HepG2 (cell line): ENCODE data around the gene MTFR1L. TPM values are rescaled to one million over a fixed set of nuclear protein-coding genes. Genes with fewer than 3 reads are reported as not detected.

Experiments
- ATAC-seq: fragments of 200-7000 bp; cut with Tn5 transposase; 3 replicates; pipeline ENCODE4 v1.9.1; 2020; ENCODE audit warnings: mild to moderate bottlenecking, moderate library complexity
- BruUV-seq: library from RNA; stranded (reverse); fragments of 400-500 nt; replicated peaks from 2 replicates; lab custom pipeline; 2021; lab: Mats Ljungman, UMichigan
- CTCF ChIA-PET: fragments of 300-600 bp; formaldehyde crosslinking; extraction: SDS; loops from one replicate; lab custom pipeline; 2021; ENCODE audit warnings: low total read pairs, inconsistent platforms, low intra/inter-chr PET ratio; lab: Yijun Ruan, JAX
- POLR2A ChIA-PET: fragments of 350-600 bp; sonication (Branson Sonifier 250); formaldehyde crosslinking; loops from one replicate; lab custom pipeline; 2020; ENCODE audit warnings: antibody characterized with exemption, inconsistent platforms; lab: Yijun Ruan, JAX
- DNase-seq: peaks from one replicate; pipeline ENCODE4 v3.0.0-alpha.2; 2015; ENCODE audit warnings: low spot score
- FAIRE-seq: peaks from 3 replicates; lab custom pipeline; 2011; peaks lifted over from hg19 to GRCh38; lab: Jason Lieb, UNC
- H2AFZ ChIP-seq: one replicate; pipeline ENCODE4 v1.6.1; 2011; ENCODE audit warnings: low read length, inconsistent platforms
- H3K27ac ChIP-seq: fragments of 300-600 bp; 3 replicates; pipeline ENCODE4 v1.8.0; 2011; ENCODE audit warnings: mixed run types, mild to moderate bottlenecking, mixed read lengths, low read length, inconsistent platforms; ENCODE audit not compliant: insufficient read depth; ENCODE audit errors: extremely low read length
- H3K27me3 ChIP-seq, 2 experiments: fragments of 200-600 bp in 1 of 2; 2 replicates in 1 of 2; 3 replicates in 1 of 2; pipeline versions ENCODE4 v1.6.0 to v1.8.0; 2011; ENCODE audit warnings: low read length in 2 of 2, mild to moderate bottlenecking in 2 of 2, moderate library complexity in 2 of 2, inconsistent platforms in 1 of 2; ENCODE audit not compliant: insufficient read depth in 2 of 2, control insufficient read depth in 1 of 2
- H3K36me3 ChIP-seq, 2 experiments: fragments of 200-600 bp in 1 of 2; replicated peaks in 1 of 2; 2 replicates in 1 of 2; 3 replicates in 1 of 2; pipeline versions ENCODE4 v1.5.1 to v1.8.0; 2011; ENCODE audit warnings: low read length in 2 of 2, inconsistent platforms in 1 of 2; ENCODE audit not compliant: insufficient read depth in 2 of 2, control insufficient read depth in 1 of 2
- H3K4me1 ChIP-seq: 2 replicates; pipeline ENCODE4 v1.5.1; 2012; ENCODE audit warnings: low read length, inconsistent platforms; ENCODE audit not compliant: insufficient read depth
- H3K4me2 ChIP-seq: 2 replicates; pipeline ENCODE4 v1.6.0; 2011; ENCODE audit warnings: low read depth, low read length, inconsistent platforms
- H3K4me3 ChIP-seq, 3 experiments: fragments of 200-600 bp in 1 of 3; sonication (generic), shearing (Covaris generic) in 1 of 3; replicated peaks in 1 of 3; 2 replicates each; pipeline ENCODE4 v1.5.1; 2011 to 2016; ENCODE audit warnings: low read length in 3 of 3, inconsistent platforms in 2 of 3, low read depth in 2 of 3, mild to moderate bottlenecking in 2 of 3, control low read depth in 1 of 3, mixed read lengths in 1 of 3; ENCODE audit not compliant: insufficient read depth in 1 of 3
- H3K79me2 ChIP-seq: one replicate; pipeline ENCODE4 v1.6.1; 2011; ENCODE audit warnings: low read length, inconsistent platforms; ENCODE audit not compliant: insufficient read depth
- H3K9ac ChIP-seq: 2 replicates; pipeline ENCODE4 v1.6.0; 2011; ENCODE audit warnings: mild to moderate bottlenecking, low read depth, low read length, inconsistent platforms; ENCODE audit not compliant: insufficient read depth
- H3K9me3 ChIP-seq: 2 replicates; pipeline ENCODE4 v1.5.1; 2012; ENCODE audit warnings: mild to moderate bottlenecking, low read length
- H4K20me1 ChIP-seq: 2 replicates; pipeline ENCODE4 v1.6.0; 2011; ENCODE audit warnings: inconsistent platforms, mild to moderate bottlenecking, low read length, moderate library complexity; ENCODE audit not compliant: insufficient read depth
- ARNT ChIP-seq: fragments of 450-650 bp; IDR thresholded peaks from 2 replicates; pipeline ENCODE4 v1.6.1; 2017
- CCAR2 ChIP-seq: fragments of 200-400 bp; formaldehyde crosslinking; optimal IDR thresholded peaks from 2 replicates; pipeline ENCODE3; 2018; ENCODE audit warnings: low read depth, mild to moderate bottlenecking, low read length, moderate library complexity
- ETV6 ChIP-seq: sonication (generic); formaldehyde crosslinking; conservative IDR thresholded peaks from 2 replicates; pipeline ENCODE4 v1.4.0; 2020; ENCODE audit warnings: missing genetic modification reagents
- HIC2 ChIP-seq: sonication (generic); formaldehyde crosslinking; IDR thresholded peaks from 2 replicates; pipeline ENCODE4 v1.9.0; 2022; ENCODE audit warnings: low read depth, missing genetic modification reagents
- MBD4 ChIP-seq: IDR thresholded peaks from 2 replicates; pipeline ENCODE4 v1.6.1; 2012; ENCODE audit warnings: low read length, inconsistent platforms, borderline replicate concordance
- NCOA5 ChIP-seq: sonication (generic); formaldehyde crosslinking; IDR thresholded peaks from 2 replicates; pipeline ENCODE4 v1.4.0; 2020; ENCODE audit warnings: missing genetic modification reagents
- PHF5A ChIP-seq: IDR thresholded peaks from one replicate; pipeline ENCODE4 v1.6.1; 2018; ENCODE audit warnings: low read depth, missing genetic modification reagents; ENCODE audit not compliant: unreplicated experiment
- PITX1 ChIP-seq: sonication (generic); formaldehyde crosslinking; IDR thresholded peaks from 2 replicates; pipeline ENCODE4 v1.5.1; 2020; ENCODE audit warnings: mild to moderate bottlenecking, missing genetic modification reagents
- RORA ChIP-seq: sonication (generic); formaldehyde crosslinking; IDR thresholded peaks from 2 replicates; pipeline ENCODE4 v1.5.0; 2020; ENCODE audit warnings: mild to moderate bottlenecking, missing genetic modification reagents, moderate library complexity
- TCF7 ChIP-seq: sonication (generic); IDR thresholded peaks from 2 replicates; pipeline ENCODE4 v1.6.1; 2016; ENCODE audit warnings: antibody characterized with exemption, low read depth
- ZMYM2 ChIP-seq: sonication (generic); formaldehyde crosslinking; IDR thresholded peaks from 2 replicates; pipeline ENCODE4 v1.8.0; 2022; ENCODE audit warnings: mild to moderate bottlenecking, missing genetic modification reagents
- ZMYM4 ChIP-seq: sonication (generic); formaldehyde crosslinking; IDR thresholded peaks from 2 replicates; pipeline ENCODE4 v1.8.1; 2023; ENCODE audit warnings: mild to moderate bottlenecking, missing genetic modification reagents
- ZNF292 ChIP-seq: sonication (generic); formaldehyde crosslinking; IDR thresholded peaks from 2 replicates; pipeline ENCODE4 v1.8.1; 2022; ENCODE audit warnings: mild to moderate bottlenecking, low read depth, missing genetic modification reagents, borderline replicate concordance
- ZNF414 ChIP-seq: sonication (generic); formaldehyde crosslinking; IDR thresholded peaks from 2 replicates; pipeline ENCODE4 v1.5.0; 2020; ENCODE audit warnings: missing genetic modification reagents
- ZNF431 ChIP-seq: sonication (generic); formaldehyde crosslinking; IDR thresholded peaks from 2 replicates; pipeline ENCODE4 v1.9.0; 2022; ENCODE audit warnings: missing genetic modification reagents, low read depth, mild to moderate bottlenecking, borderline replicate concordance
- ZNF468 ChIP-seq: sonication (generic); formaldehyde crosslinking; IDR thresholded peaks from 2 replicates; pipeline ENCODE4 v1.8.0; 2022; ENCODE audit warnings: mild to moderate bottlenecking, moderate library complexity, missing genetic modification reagents
- ZNF615 ChIP-seq: sonication (generic); formaldehyde crosslinking; IDR thresholded peaks from 2 replicates; pipeline ENCODE4 v1.5.0; 2020; ENCODE audit warnings: mild to moderate bottlenecking, missing genetic modification reagents, borderline replicate concordance
- WGBS: methylation state at CpG from one replicate; pipeline ENCODE4 v1.1.6; 2017; ENCODE audit warnings: low lambda C conversion rate; 5-methylcytosine and 5-hydroxymethylcytosine counted together
- in situ Hi-C: cut with HindIII; loops from 2 replicates; pipeline ENCODE4 v1.10.0; 2017; ENCODE audit warnings: low pct_unique_long_range_greater_than_20kb; ENCODE audit not compliant: extremely low pct_ligation_motif_present
- intact Hi-C: fragments of 100-400 bp; cut with micrococcal nuclease; formaldehyde crosslinking; loops from one replicate; pipeline ENCODE4 v1.10.0; 2022; ENCODE audit not compliant: unreplicated experiment
- polyA plus RNA-seq, 8 experiments: library from polyadenylated mRNA; depleted of rRNA in 3 of 8; stranded (reverse) in 7 of 8; unstranded in 1 of 8; fragments of >200 nt; fragmentation: Illumina TruSeq in 4 of 8; extraction: Trizol in 4 of 8; gene quantifications; 2 replicates each; pipeline versions ENCODE4 v1.2.1 to v1.2.3, GENCODE V29; 2011 to 2016; ENCODE audit warnings: low read depth in 4 of 8, missing spikeins in 1 of 8, mixed read lengths in 1 of 8; ENCODE audit not compliant: insufficient read depth in 1 of 8
- total RNA-seq, 5 experiments: library from RNA; depleted of rRNA; stranded (reverse); fragments of >200 nt; fragmentation: Illumina TruSeq; extraction: Trizol; gene quantifications; 2 replicates each; pipeline ENCODE4 v1.2.3, GENCODE V29; 2016; ENCODE audit warnings: low read depth in 1 of 5

MTFR1L gene
- total and polyA plus RNA-seq, 2 of the 13 experiments (the other 11 are each of a cell fraction or from before 2014, with no cell fraction given): 38.0 to 55.7 TPM

GRCh38 chr1:25794325-25794724 is 25.4 kb upstream of the MTFR1L start:
- H3K9me3 ChIP-seq: no peaks in the 10 kb centered on the region
- H3K27me3 ChIP-seq: peaks cover 0 to 30% of the 10 kb centered on the region in 2 experiments; a peak in 3 of 5 replicates
- 41% methylated on average over 8 of the region's 8 CpGs for WGBS
- no peak for DNase-seq
- CTCF ChIA-PET: no interaction called here
- TF ChIP-seq NCOA5 (no peak), ZMYM2 (CRISPR knock-in tag) (no peak), PITX1 (CRISPR knock-in tag) (no peak), CCAR2 (no peak), ZMYM4 (CRISPR knock-in tag) (no peak), ZNF468 (no peak), TCF7 (no peak)
- no TSS peak for BruUV-seq
- no peak overlapping the region for H3K9ac ChIP-seq
- FAIRE-seq: no peak
- H3K36me3 ChIP-seq: no peaks in the 10 kb centered on the region
- peaks cover 26% of the 10 kb centered on the region for H3K4me1 ChIP-seq
- in situ Hi-C loops (no loop called here), intact Hi-C loops (no loop called here)
- H3K27ac ChIP-seq: no peak overlapping the region
- H3K4me2 ChIP-seq: no peak overlapping the region
- no peaks in the 10 kb centered on the region for H4K20me1 ChIP-seq
- H2AFZ ChIP-seq: no peak overlapping the region
- ATAC-seq: no peak
- H3K4me3 ChIP-seq: no peak overlapping the region
- POLR2A ChIA-PET: no interaction called here
- H3K79me2 ChIP-seq: no peaks in the 10 kb centered on the region

GRCh38 chr1:25795211-25795610 is 24.5 kb upstream of the MTFR1L start:
- CTCF ChIA-PET: no interaction called here
- TF ChIP-seq MBD4 (no peak), ZNF431 (CRISPR knock-in tag) (no peak), ZNF615 (CRISPR knock-in tag) (no peak), PHF5A (CRISPR knock-in tag) (no peak), ARNT (no peak), ETV6 (CRISPR knock-in tag) (no peak), HIC2 (CRISPR knock-in tag) (no peak), ZNF414 (CRISPR knock-in tag) (no peak), ZNF292 (CRISPR knock-in tag) (no peak), RORA (CRISPR knock-in tag) (no peak)

More at GRCh38 chr1:25795211-25795610, 24.5 kb upstream of the MTFR1L start:
- no peak for ATAC-seq
- no peaks in the 10 kb centered on the region for H4K20me1 ChIP-seq
- no peak overlapping the region for H3K4me3 ChIP-seq
- intact Hi-C loops: loop anchor here (5.0 kb wide), 2 partner anchors 38 to 178 kb away; partner anchors contain the start of gene MAN1C1
- H3K79me2 ChIP-seq: no peaks in the 10 kb centered on the region
- DNase-seq: no peak
- no peak overlapping the region for H3K9ac ChIP-seq
- no peak overlapping the region for H2AFZ ChIP-seq
- 35% methylated on average over 2 of the region's 2 CpGs for WGBS
- H3K9me3 ChIP-seq: no peaks in the 10 kb centered on the region
- in situ Hi-C loops: loop anchor here (5.0 kb wide), 1 partner anchor 38 kb away; no protein-coding TSS in a partner anchor
- H3K4me1 ChIP-seq: peaks cover 30% of the 10 kb centered on the region
- POLR2A ChIA-PET: no interaction called here
- FAIRE-seq: no peak
- no peaks in the 10 kb centered on the region for H3K36me3 ChIP-seq
- peaks cover 0 to 22% of the 10 kb centered on the region in 2 experiments; a peak in 3 of 5 replicates for H3K27me3 ChIP-seq
- H3K4me2 ChIP-seq: no peak overlapping the region
- no peak overlapping the region for H3K27ac ChIP-seq
- no TSS peak for BruUV-seq
